GM23248 (cell line): ENCODE results near the gene S1PR5.

Source experiments
- EZH2 ChIP-seq: fragments of 200-600 bp; sonication (generic); IDR thresholded peaks from 2 replicates; pipeline ENCODE4 v1.6.1; 2018; ENCODE audit warnings: antibody characterized with exemption, mild to moderate bottlenecking; ENCODE audit not compliant: insufficient read depth, poor library complexity, severe bottlenecking
- EZH2phosphoT487 ChIP-seq: fragments of 200-600 bp; sonication (generic); IDR thresholded peaks from 2 replicates; pipeline ENCODE4 v1.6.1; 2018; ENCODE audit warnings: antibody characterized with exemption, moderate library complexity, mild to moderate bottlenecking, low read depth; ENCODE audit not compliant: insufficient read depth

GRCh38 chr19:10519421-10519820 lies 2.2 kb upstream of the S1PR5 start:
- TF ChIP-seq EZH2 (no peak), EZH2phosphoT487 (no peak)
